GM12875 (cell line): ENCODE results near the gene PTPRG.

Experiments used
- H3K4me3 ChIP-seq: one replicate; pipeline ENCODE4 v1.5.1; 2011; ENCODE audit warnings: low read depth, low read length, control low read depth
- CTCF ChIP-seq: IDR thresholded peaks from 2 replicates; pipeline ENCODE4 v1.5.1; 2011; ENCODE audit warnings: low read depth, mild to moderate bottlenecking, control low read depth, inconsistent platforms, low read length, moderate library complexity, borderline replicate concordance; ENCODE audit not compliant: insufficient read depth

The PTPRG gene

GRCh38 chr3:62057339-62058047 lies 496.1 kb downstream of the PTPRG start:
- H3K4me3 ChIP-seq, result no peak overlapping the region
- no peak for TF ChIP-seq CTCF

- no peak for TF ChIP-seq CTCF
These were observed 504.8 kb downstream of the PTPRG start for GRCh38 chr3:62065985-62066693.

GRCh38 chr3:62068337-62068736 lies 507.0 kb downstream of the PTPRG start:
- no peak for TF ChIP-seq CTCF
- no peak overlapping the region for H3K4me3 ChIP-seq

More at GRCh38 chr3:62065985-62066693, 504.8 kb downstream of the PTPRG start:
- H3K4me3 ChIP-seq, result no peak overlapping the region

- no peak overlapping the region for H3K4me3 ChIP-seq
- TF ChIP-seq CTCF, result no peak
These were observed 509.5 kb downstream of the PTPRG start for GRCh38 chr3:62070891-62071290.

GRCh38 chr3:62073038-62073437 lies 511.7 kb downstream of the PTPRG start:
- no peak overlapping the region for H3K4me3 ChIP-seq
- no peak for TF ChIP-seq CTCF

- no peak for TF ChIP-seq CTCF
- no peak overlapping the region for H3K4me3 ChIP-seq
These were observed 523.2 kb downstream of the PTPRG start for GRCh38 chr3:62084558-62084957.
